ENCODE measurements around the gene ADAMTS19. TPM values are rescaled to one million over a fixed set of nuclear protein-coding genes. Genes with fewer than 3 reads are reported as not detected.
"Not testable (repeated sequence)": the region's sequence is repeated elsewhere in the genome, so short reads cannot be mapped to it uniquely, and the experiment has no call there.

ADAMTS19 gene
- total RNA-seq, 1 donor from 2014 or later: not detected

DNA sequence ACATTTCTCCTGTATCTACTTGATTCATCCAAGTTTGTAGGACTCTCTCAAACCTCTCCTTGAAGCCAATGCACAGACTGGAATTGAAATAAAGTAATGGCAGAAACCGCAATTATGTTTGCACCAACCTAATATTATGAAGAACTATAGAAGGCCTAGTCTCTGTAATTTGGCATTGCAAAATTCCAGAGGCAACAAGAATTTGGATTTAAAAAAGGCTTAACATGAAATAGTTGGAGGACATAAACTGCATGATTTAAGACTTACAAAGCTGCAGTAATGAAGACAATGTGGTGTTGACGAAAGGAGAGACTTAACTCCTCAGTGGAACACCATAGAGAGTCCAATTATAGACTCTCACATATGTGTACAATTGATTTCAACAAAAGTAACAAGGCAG lies 170.0 kb downstream of the ADAMTS19 start:
- DNase-seq (no peak), ATAC-seq (no peak)
- intact Hi-C loops (cut with DNase I): no loop called here
- no peaks in the 10 kb centered on the region for H3K9me3 ChIP-seq
- H3K4me3 ChIP-seq: no peak overlapping the region
- no peaks in the 10 kb centered on the region for H3K27me3 ChIP-seq (ENCODE audit: low read depth)
- no peaks in the 10 kb centered on the region for H3K4me1 ChIP-seq
- TF ChIP-seq, protein P1, sequence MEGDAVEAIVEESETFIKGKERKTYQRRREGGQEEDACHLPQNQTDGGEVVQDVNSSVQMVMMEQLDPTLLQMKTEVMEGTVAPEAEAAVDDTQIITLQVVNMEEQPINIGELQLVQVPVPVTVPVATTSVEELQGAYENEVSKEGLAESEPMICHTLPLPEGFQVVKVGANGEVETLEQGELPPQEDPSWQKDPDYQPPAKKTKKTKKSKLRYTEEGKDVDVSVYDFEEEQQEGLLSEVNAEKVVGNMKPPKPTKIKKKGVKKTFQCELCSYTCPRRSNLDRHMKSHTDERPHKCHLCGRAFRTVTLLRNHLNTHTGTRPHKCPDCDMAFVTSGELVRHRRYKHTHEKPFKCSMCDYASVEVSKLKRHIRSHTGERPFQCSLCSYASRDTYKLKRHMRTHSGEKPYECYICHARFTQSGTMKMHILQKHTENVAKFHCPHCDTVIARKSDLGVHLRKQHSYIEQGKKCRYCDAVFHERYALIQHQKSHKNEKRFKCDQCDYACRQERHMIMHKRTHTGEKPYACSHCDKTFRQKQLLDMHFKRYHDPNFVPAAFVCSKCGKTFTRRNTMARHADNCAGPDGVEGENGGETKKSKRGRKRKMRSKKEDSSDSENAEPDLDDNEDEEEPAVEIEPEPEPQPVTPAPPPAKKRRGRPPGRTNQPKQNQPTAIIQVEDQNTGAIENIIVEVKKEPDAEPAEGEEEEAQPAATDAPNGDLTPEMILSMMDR (IDR thresholded peaks at IDR 0.05): no peak
- H3K36me3 ChIP-seq: no peaks in the 10 kb centered on the region
- no peak overlapping the region for H3K27ac ChIP-seq

DNA sequence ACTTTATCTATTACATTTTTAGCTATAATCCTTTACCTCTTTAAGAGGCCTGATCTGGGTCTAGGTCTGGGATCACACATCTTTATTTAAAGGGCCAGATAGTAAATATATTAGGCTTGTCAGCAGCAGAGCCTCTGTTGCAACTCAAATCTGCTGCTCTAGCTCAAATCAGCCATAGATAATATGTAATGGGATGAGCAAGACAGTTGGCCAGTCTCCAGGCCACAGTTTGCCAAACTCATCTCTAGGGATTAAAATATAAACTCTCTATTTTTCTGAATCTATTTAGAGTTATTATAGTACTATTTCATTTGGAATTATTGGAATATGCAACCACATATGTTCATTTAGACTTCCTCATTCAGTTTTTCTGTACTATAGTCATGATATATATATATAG lies 171.9 kb downstream of the ADAMTS19 start:
- DNase-seq (no peak), ATAC-seq (no peak)
- no peaks in the 10 kb centered on the region for H3K4me1 ChIP-seq
- H3K27ac ChIP-seq: no peak overlapping the region
- TF ChIP-seq, protein P1 (IDR thresholded peaks at IDR 0.05): no peak
- no peaks in the 10 kb centered on the region for H3K9me3 ChIP-seq
- H3K4me3 ChIP-seq: no peak overlapping the region
- no peaks in the 10 kb centered on the region for H3K36me3 ChIP-seq
- intact Hi-C loops (cut with DNase I): no loop called here
- no peaks in the 10 kb centered on the region for H3K27me3 ChIP-seq (ENCODE audit: low read depth)

DNA sequence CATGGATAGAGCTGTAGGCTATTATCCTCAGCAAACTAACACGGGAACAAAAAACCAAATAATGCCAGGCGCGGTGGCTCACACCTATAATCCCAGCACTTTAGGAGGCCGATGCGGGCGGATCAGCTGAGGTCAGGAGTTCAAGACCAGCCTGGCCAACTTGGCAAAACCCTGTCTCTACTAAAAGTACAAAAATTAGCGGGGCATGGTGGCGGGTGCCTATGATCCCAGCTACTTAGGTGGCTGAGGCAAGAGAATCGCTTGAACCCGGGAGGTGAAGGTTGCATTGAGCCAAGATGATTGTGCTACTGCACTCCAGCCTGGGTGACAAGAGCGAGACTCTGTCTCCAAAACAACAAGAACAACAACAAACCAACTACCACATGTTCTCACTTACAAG lies 177.4 kb downstream of the ADAMTS19 start:
- H3K36me3 ChIP-seq; H3K27me3 ChIP-seq (ENCODE audit: low read depth); H3K9me3 ChIP-seq; H3K4me1 ChIP-seq; intact Hi-C loops (cut with DNase I); H3K27ac ChIP-seq; ATAC-seq; DNase-seq; H3K4me3 ChIP-seq: not testable (repeated sequence)

DNA sequence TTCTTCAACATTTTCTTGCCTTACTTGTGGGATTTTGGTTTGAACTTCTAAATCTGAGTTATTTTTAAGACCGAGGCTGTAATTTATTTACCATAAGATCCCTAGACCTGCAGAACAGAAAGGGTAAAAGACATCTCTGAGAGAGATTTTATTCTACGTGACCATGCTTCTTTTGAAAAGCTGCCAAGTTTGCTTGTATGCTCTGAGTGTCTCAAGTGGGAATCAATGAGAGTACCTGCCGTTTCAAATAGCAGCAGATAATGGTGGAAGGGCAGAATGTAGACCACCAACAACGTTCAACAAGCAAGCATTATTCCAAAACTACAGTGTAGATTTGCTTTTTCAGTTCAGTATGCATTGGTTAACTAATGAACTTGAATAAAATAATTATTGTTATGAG lies 179.2 kb downstream of the ADAMTS19 start:
- intact Hi-C loops (cut with DNase I): no loop called here
- no peak overlapping the region for H3K27ac ChIP-seq
- no peaks in the 10 kb centered on the region for H3K27me3 ChIP-seq (ENCODE audit: low read depth)
- DNase-seq: no peak
- TF ChIP-seq, protein P1 (IDR thresholded peaks at IDR 0.05): no peak
- H3K9me3 ChIP-seq: no peaks in the 10 kb centered on the region
- no peak for ATAC-seq
- no peaks in the 10 kb centered on the region for H3K4me1 ChIP-seq
- no peak overlapping the region for H3K4me3 ChIP-seq
- H3K36me3 ChIP-seq: no peaks in the 10 kb centered on the region

DNA sequence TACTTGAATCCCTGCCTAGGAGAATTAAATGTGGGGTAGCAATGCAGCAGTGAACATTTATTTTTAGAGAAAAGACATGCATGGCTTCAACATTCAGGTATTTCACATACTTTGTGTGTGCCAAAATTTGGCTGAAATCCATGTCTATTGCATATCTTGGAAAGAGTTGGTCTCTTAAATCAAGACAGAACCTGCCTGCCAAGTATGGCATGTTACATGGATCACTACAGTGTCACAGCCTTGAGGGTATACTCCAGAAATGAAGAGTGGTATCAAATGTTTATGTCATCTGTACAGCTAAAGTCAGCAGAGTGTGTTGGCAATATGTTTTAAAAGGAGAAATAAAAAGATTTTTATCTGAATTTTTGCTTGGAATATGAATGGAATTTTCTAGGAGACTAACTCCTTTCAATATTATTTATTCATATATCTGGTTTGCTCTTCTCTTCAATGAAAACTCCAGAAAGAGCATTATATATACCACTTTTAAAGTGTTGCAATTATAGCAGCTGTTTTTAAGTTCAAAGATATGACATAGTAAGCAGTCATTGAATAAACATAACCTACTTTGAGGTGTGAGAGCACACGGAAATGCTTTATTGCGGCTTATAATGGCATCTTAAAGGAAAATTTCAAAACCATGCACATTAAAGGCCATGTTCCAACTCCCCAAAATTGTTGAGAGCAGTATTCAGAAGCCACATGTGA lies 192.4 kb downstream of the ADAMTS19 start:
- intact Hi-C loops (cut with DNase I): no loop called here

DNA sequence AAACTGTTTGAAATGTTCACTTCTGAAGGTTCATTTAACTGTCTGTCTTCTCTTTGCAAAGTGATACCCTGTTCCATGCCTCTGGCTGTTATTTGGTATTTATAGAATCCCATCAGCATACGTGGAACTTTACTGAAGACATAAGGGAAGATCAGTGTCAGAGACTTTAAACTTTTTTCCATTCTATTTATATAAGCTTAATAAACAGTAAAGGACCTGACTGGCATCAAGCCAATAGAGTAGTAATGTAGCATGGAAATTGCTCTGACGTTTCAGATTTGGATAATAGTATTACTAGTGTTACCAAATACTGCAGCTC lies 192.9 kb downstream of the ADAMTS19 start:
- Histone ChIP-seq H3K27ac (no peak overlapping the region), H3K27me3 (ENCODE audit: low read depth) (no peaks in the 10 kb centered on the region), H3K9me3 (no peaks in the 10 kb centered on the region), H3K4me1 (no peaks in the 10 kb centered on the region), H3K36me3 (no peaks in the 10 kb centered on the region), H3K4me3 (no peak overlapping the region)
- ATAC-seq (no peak), DNase-seq (no peak)
- intact Hi-C loops (cut with DNase I): no loop called here
- TF ChIP-seq, protein P1 (IDR thresholded peaks at IDR 0.05): no peak

More for the DNA sequence above, 192.4 kb downstream of the ADAMTS19 start:
- Histone ChIP-seq H3K4me1 (no peaks in the 10 kb centered on the region), H3K36me3 (no peaks in the 10 kb centered on the region), H3K9me3 (no peaks in the 10 kb centered on the region), H3K4me3 (no peak overlapping the region), H3K27ac (no peak overlapping the region), H3K27me3 (ENCODE audit: low read depth) (no peaks in the 10 kb centered on the region)
- ATAC-seq (peak in 1 of 2 donors; percentile 48), DNase-seq (no peak)
- TF ChIP-seq, protein P1 (IDR thresholded peaks at IDR 0.05): no peak

Measured in lower lobe of right lung (tissue), 2 donors.